ENCODE data around the gene DUSP7. TPM values are rescaled to one million over a fixed set of nuclear protein-coding genes. Genes with fewer than 3 reads are reported as not detected.

Gene DUSP7
- polyA plus RNA-seq, 3 donors, result 2.8 to 36.8 (median 3.9) TPM

GRCh38 chr3:52095990-52096775, 39.8 kb upstream of the DUSP7 start:
- DNase-seq, result no peak
- no peak overlapping the region for H2AFZ ChIP-seq (ENCODE audit: insufficient read depth, low read depth, low read length, poor library complexity, severe bottlenecking)

More at GRCh38 chr3:52095990-52096775, 39.8 kb upstream of the DUSP7 start:
- H3K9me3 ChIP-seq (replicated peaks in 1 of 2; ENCODE audit: control insufficient read depth in 1 of 2, insufficient read depth in 1 of 2, low read length in 2 of 2), result no peaks in the 10 kb centered on the region
- H3K36me3 Mint-ChIP-seq, result peaks cover 41 to 82% of the 10 kb centered on the region in 2 donors
- peaks cover 11 to 35% of the 10 kb centered on the region in 2 donors for H3K36me3 ChIP-seq (replicated peaks in 1 of 2; ENCODE audit: control insufficient read depth in 1 of 2, insufficient read depth in 2 of 2, low read length in 2 of 2)
- no peaks in the 10 kb centered on the region for H3K79me2 ChIP-seq (ENCODE audit: insufficient read depth, low read length)
- no peak overlapping the region for H3K9ac ChIP-seq (ENCODE audit: insufficient read depth, low read length, poor library complexity, severe bottlenecking)
- peak overlapping the region in 1 of 2 donors; percentile 30 for H3K27ac ChIP-seq (ENCODE audit: low read depth in 1 of 2, low read length in 2 of 2)
- peaks cover 3 to 10% of the 10 kb centered on the region in 2 donors for H3K4me1 ChIP-seq (ENCODE audit: control insufficient read depth in 1 of 2, insufficient read depth in 2 of 2, low read length in 2 of 2)
- H3K4me3 Mint-ChIP-seq, result no peak overlapping the region
- no peak overlapping the region for H3K4me2 ChIP-seq (replicated peaks; ENCODE audit: extremely low read depth, low read length, poor library complexity, severe bottlenecking)
- H3K4me1 Mint-ChIP-seq, result peaks cover 9% of the 10 kb centered on the region
- peaks cover 0 to 3% (median 0%) of the 10 kb centered on the region in 3 donors for H3K27me3 Mint-ChIP-seq (ENCODE audit: low read depth in 3 of 3)
- intact Hi-C loops (cut with micrococcal nuclease), result no loop called here
- H3K27me3 ChIP-seq (ENCODE audit: control insufficient read depth in 2 of 2, insufficient read depth in 2 of 2, low read length in 2 of 2), result no peaks in the 10 kb centered on the region
- TF ChIP-seq, protein P1, sequence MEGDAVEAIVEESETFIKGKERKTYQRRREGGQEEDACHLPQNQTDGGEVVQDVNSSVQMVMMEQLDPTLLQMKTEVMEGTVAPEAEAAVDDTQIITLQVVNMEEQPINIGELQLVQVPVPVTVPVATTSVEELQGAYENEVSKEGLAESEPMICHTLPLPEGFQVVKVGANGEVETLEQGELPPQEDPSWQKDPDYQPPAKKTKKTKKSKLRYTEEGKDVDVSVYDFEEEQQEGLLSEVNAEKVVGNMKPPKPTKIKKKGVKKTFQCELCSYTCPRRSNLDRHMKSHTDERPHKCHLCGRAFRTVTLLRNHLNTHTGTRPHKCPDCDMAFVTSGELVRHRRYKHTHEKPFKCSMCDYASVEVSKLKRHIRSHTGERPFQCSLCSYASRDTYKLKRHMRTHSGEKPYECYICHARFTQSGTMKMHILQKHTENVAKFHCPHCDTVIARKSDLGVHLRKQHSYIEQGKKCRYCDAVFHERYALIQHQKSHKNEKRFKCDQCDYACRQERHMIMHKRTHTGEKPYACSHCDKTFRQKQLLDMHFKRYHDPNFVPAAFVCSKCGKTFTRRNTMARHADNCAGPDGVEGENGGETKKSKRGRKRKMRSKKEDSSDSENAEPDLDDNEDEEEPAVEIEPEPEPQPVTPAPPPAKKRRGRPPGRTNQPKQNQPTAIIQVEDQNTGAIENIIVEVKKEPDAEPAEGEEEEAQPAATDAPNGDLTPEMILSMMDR (IDR thresholded peaks at IDR 0.05), result no peak
- H3K27ac Mint-ChIP-seq, result peak overlapping the region in 1 of 7 donors; percentile 26
- WGBS (ENCODE audit: insufficient coverage), result 100% methylated on average over 7 of the region's 8 CpGs
- no peak overlapping the region for H3K4me3 ChIP-seq (replicated peaks in 1 of 3; ENCODE audit: low read depth in 2 of 3, low read length in 3 of 3)
- peaks cover 0 to 3% (median 2%) of the 10 kb centered on the region in 7 donors for H3K9me3 Mint-ChIP-seq
- no peaks in the 10 kb centered on the region for H4K20me1 ChIP-seq (ENCODE audit: insufficient read depth, low read length)
